Ovary (tissue), 9 donors: ENCODE data around the gene BIRC7. TPM values are rescaled to one million over a fixed set of nuclear protein-coding genes. Genes with fewer than 3 reads are reported as not detected.

Experiments
- DNase-seq, 5 donors: peaks; one replicate each; pipeline ENCODE4 v3.0.0-alpha.2; 2019 to 2020
- H3K27ac ChIP-seq, 2 donors: fragments of 200-600 bp; one replicate each; pipeline versions ENCODE4 v1.5.1 to v1.8.0; 2019 to 2022
- H3K27me3 ChIP-seq: fragments of 200-600 bp; one replicate; pipeline ENCODE4 v1.8.0; 2022
- H3K36me3 ChIP-seq: fragments of 200-600 bp; sonication (generic); one replicate; pipeline ENCODE4 v1.5.1; 2019
- H3K4me1 ChIP-seq: one replicate; pipeline ENCODE4 v1.8.1; 2013; ENCODE audit warnings: mild to moderate bottlenecking, moderate library complexity; ENCODE audit not compliant: insufficient read depth
- H3K4me3 ChIP-seq: fragments of 200-600 bp; sonication (generic); one replicate; pipeline ENCODE4 v1.5.1; 2017
- H3K9me3 ChIP-seq, 2 donors: fragments of 200-600 bp in 1 of 2; sonication (generic) in 1 of 2; one replicate each; pipeline versions ENCODE4 v1.5.1 to v1.8.1; 2013 to 2019; ENCODE audit warnings: mild to moderate bottlenecking in 1 of 2, moderate library complexity in 1 of 2
- CTCF ChIP-seq, 3 donors: fragments of 450-650 bp in 2 of 3; fragments of 200-600 bp in 1 of 3; IDR thresholded peaks; one replicate each; pipeline versions ENCODE4 v1.5.1 to v1.8.0; 2016 to 2022; ENCODE audit warnings: antibody characterized with exemption in 3 of 3, mild to moderate bottlenecking in 1 of 3
- EP300 ChIP-seq: sonication (generic); formaldehyde crosslinking; IDR thresholded peaks from one replicate; pipeline ENCODE4 v1.6.1; 2017; ENCODE audit warnings: antibody characterized with exemption
- POLR2A ChIP-seq: fragments of 450-650 bp; IDR thresholded peaks from one replicate; pipeline ENCODE4 v1.6.1; 2017; ENCODE audit warnings: antibody characterized with exemption, mild to moderate bottlenecking, moderate library complexity
- WGBS, 3 donors: extraction: QIAGEN DNeasy Blood & Tissue Kit in 1 of 3; methylation state at CpG; one replicate each; pipeline versions ENCODE4 v1.1.5 to v1.1.7; 2013 to 2017; 5-methylcytosine and 5-hydroxymethylcytosine counted together
- intact Hi-C, 4 donors: fragments of 100-400 bp; cut with DNase I; formaldehyde crosslinking; loops; one replicate each; pipeline versions ENCODE4 v1.11.0 to v1.15.1; 2022 to 2023
- polyA plus RNA-seq, 2 donors: library from polyadenylated mRNA; stranded (reverse); fragments of 200-250 nt in 1 of 2; fragments of 350-450 nt in 1 of 2; fragmentation: Illumina TruSeq in 1 of 2; extraction: RNeasy Lipid Tissue Mini Kit (QIAGEN cat#74804) in 1 of 2; gene quantifications; one replicate each; pipeline ENCODE4 v1.2.3, GENCODE V29; 2013 to 2014
- total RNA-seq, 7 donors: library from RNA; depleted of rRNA in 2 of 7; stranded (reverse); fragments of >200 nt in 2 of 7; fragmentation: NEBNext Ultra II Directional in 3 of 7; extraction: Animal tissue kit (Norgen Biotek cat#: 25700) in 3 of 7; gene quantifications; one replicate each; pipeline versions ENCODE4 v1.1.0 to v1.2.4, GENCODE V29; 2016 to 2023
- donor health status: DM: no; HTN: no; CAD: no; lungs with moderate emphysema.
- donor health status: DM: no; HTN: no; CAD: no.
- donor health status: Bipolar disorder and iron deficiency.
- donor health status: DM: yes; HTN: yes; CAD: no.
- donor health status: DM: no; HTN: no; CAD: no.
- donor health status: DM: yes; HTN: yes; CAD: no.

BIRC7 gene
- total and polyA plus RNA-seq, 9 donors: 0.60 to 1.1 TPM; not detected in 7

DNA sequence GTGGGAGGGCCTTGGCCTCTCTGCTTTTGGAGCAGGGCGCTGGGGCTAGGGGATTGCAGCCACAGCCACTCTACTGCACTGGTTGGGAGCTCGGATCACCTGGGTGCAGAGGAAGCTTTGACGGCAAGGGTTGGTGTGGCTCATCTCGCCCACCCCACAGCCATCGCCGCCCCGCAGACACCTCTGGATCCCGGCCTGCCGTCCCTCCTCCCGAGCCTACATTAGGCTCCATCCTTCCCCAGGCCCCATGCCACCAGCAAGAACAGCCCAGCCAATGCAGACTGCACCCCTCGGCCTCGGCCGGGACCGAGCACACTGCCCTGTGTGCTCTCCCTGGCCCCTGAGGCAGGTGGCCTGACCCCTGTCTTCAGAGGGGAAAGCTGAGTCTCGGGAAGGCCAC lies 24.8 kb downstream of the BIRC7 start:
- Histone ChIP-seq H3K27me3 (no peaks in the 10 kb centered on the region), H3K4me3 (no peak overlapping the region), H3K36me3 (no peaks in the 10 kb centered on the region), H3K4me1 (no peaks in the 10 kb centered on the region), H3K27ac (no peak overlapping the region), H3K9me3 (no peaks in the 10 kb centered on the region)
- no peak for DNase-seq
- WGBS, 3 donors: 70 to 77% (median 77%) methylated on average over 15 of the region's 15 CpGs
- TF ChIP-seq POLR2A (no peak), EP300 (no peak)
- intact Hi-C loops: no loop called here

DNA sequence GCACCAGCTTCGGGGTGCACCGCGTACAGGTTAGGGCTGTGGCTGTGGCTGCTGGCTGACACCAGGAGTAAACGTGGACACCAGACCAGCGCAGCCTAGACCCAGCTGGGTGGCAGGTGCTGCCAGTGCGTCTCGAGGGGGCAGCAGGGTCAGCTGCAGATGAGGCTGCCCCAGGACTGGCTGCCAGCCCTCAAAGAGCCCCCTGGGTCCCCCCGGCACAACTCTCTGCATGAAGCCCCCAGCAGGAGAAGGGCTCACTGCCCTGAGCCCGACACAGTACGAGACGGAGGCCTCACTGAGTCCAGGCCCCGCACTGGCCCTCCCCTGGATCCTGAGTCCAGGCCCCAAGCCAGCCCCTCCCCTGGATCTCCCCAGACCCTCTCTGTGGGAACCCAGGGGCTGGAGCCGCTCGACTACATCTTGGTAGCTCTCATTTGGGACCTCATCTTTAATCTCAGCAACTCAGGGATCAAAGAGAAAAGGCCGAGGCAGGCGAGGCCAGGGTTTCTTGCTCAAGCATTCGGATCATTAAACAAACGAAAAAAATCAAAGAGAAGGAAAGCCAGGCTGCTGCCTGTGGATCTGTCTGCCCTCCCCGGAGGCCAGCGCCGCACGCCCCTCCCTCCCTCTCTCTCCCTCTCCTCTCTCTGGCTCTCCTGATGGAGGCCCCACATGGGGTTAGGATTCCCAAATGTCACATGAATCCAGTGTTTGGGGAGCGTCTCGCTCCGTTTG lies 25.5 kb downstream of the BIRC7 start:
- Histone ChIP-seq H3K4me3 (no peak overlapping the region), H3K36me3 (no peaks in the 10 kb centered on the region), H3K27me3 (no peaks in the 10 kb centered on the region), H3K9me3 (no peaks in the 10 kb centered on the region), H3K27ac (no peak overlapping the region), H3K4me1 (no peaks in the 10 kb centered on the region)
- TF ChIP-seq CTCF (IDR thresholded peaks at IDR 0.05): no peak
- TF ChIP-seq EP300: no peak
- no peak for TF ChIP-seq POLR2A
- intact Hi-C loops: no loop called here
- DNase-seq: no peak
- WGBS, 3 donors: 19 to 23% (median 21%) methylated on average over 22 to 25 of the region's 25 CpGs

GRCh38 chr20:63261795-63262528 lies 26.3 kb downstream of the BIRC7 start:
- H3K27ac ChIP-seq: no peak overlapping the region
- TF ChIP-seq EP300: no peak
- TF ChIP-seq POLR2A: no peak
- TF ChIP-seq CTCF (IDR thresholded peaks at IDR 0.05): no peak
- H3K4me1 ChIP-seq: no peaks in the 10 kb centered on the region
- H3K27me3 ChIP-seq: no peaks in the 10 kb centered on the region
- no peak for DNase-seq
- H3K36me3 ChIP-seq: no peaks in the 10 kb centered on the region
- H3K4me3 ChIP-seq: no peak overlapping the region
- intact Hi-C loops: no loop called here
- no peaks in the 10 kb centered on the region for H3K9me3 ChIP-seq
- 43 to 49% (median 48%) methylated on average over 30 of the region's 30 CpGs for WGBS, 3 donors

DNA sequence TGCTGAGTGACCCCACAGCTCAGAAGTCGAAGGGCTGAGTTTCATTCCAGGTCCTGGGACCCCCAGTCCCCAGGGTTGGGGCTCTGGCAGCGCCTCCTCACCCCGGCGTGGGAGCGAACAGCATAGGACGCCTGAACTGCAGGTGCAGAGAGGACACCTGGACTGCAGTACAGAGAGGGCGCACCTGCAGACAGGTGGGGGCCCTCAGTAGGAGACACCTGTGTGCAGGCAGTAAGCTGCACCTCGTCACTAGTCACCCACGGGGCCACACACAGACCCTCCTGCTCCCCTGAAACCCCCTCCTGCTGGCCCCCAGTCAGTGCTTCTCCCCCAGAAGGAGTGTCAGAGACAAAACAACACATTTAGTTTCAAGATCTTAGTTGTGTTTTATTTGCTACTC lies 27.1 kb downstream of the BIRC7 start:
- WGBS, 3 donors: 67 to 82% (median 82%) methylated on average over 9 of the region's 9 CpGs
- no peak overlapping the region for H3K4me3 ChIP-seq
- intact Hi-C loops: no loop called here
- TF ChIP-seq EP300 (no peak), POLR2A (no peak), CTCF (IDR thresholded peaks at IDR 0.05) (no peak)
- H3K27me3 ChIP-seq: no peaks in the 10 kb centered on the region
- no peaks in the 10 kb centered on the region for H3K9me3 ChIP-seq
- no peaks in the 10 kb centered on the region for H3K4me1 ChIP-seq
- no peak overlapping the region for H3K27ac ChIP-seq
- no peak for DNase-seq
- no peaks in the 10 kb centered on the region for H3K36me3 ChIP-seq

- Histone ChIP-seq H3K9me3 (no peaks in the 10 kb centered on the region), H3K4me3 (no peak overlapping the region), H3K4me1 (no peaks in the 10 kb centered on the region), H3K27ac (no peak overlapping the region), H3K36me3 (no peaks in the 10 kb centered on the region), H3K27me3 (no peaks in the 10 kb centered on the region)
- no peak for TF ChIP-seq CTCF (IDR thresholded peaks at IDR 0.05)
- TF ChIP-seq EP300: no peak
- TF ChIP-seq POLR2A: no peak
- 66 to 88% (median 69%) methylated on average over 10 of the region's 10 CpGs for WGBS, 3 donors
- no peak for DNase-seq
- intact Hi-C loops: no loop called here
Measured at GRCh38 chr20:63264000-63264399, 28.3 kb downstream of the BIRC7 start.
